NCI-H2107 (cell line): ENCODE results near the gene AMPH.
"Not testable (repeated sequence)": the region's sequence is repeated elsewhere in the genome, so short reads cannot be mapped to it uniquely, and the experiment has no call there.

Source experiments
- DNase-seq: peaks from one replicate; lab custom pipeline; 2025; lab: John Stamatoyannopoulos, UW

AMPH gene

GRCh38 chr7:38395921-38396552 lies 235.1 kb downstream of the AMPH start:
- not testable (repeated sequence) for DNase-seq

- no peak for DNase-seq
Observed at GRCh38 chr7:38394660-38395059, 236.5 kb downstream of the AMPH start.

- no peak for DNase-seq
Observed at GRCh38 chr7:38393874-38394273, 237.3 kb downstream of the AMPH start.

GRCh38 chr7:38391751-38392150 lies 239.4 kb downstream of the AMPH start:
- no peak for DNase-seq

GRCh38 chr7:38385682-38386081 lies 245.5 kb downstream of the AMPH start:
- DNase-seq, result no peak

- DNase-seq, result no peak
Observed at GRCh38 chr7:38383281-38383680, 247.9 kb downstream of the AMPH start.

GRCh38 chr7:38382684-38383083 lies 248.5 kb downstream of the AMPH start:
- no peak for DNase-seq

- no peak for DNase-seq
Observed at GRCh38 chr7:38375453-38375852, 255.7 kb downstream of the AMPH start.

- DNase-seq, result no peak
Observed at GRCh38 chr7:38374507-38374906, 256.7 kb downstream of the AMPH start.

- no peak for DNase-seq
Observed at GRCh38 chr7:38373155-38373554, 258.0 kb downstream of the AMPH start.

GRCh38 chr7:38372290-38372689 lies 258.9 kb downstream of the AMPH start:
- no peak for DNase-seq

GRCh38 chr7:38369816-38370493 lies 261.2 kb downstream of the AMPH start:
- peak; percentile 61 for DNase-seq

GRCh38 chr7:38368191-38368605 lies 263.0 kb downstream of the AMPH start:
- DNase-seq, result peak; percentile 15

- no peak for DNase-seq
Observed at GRCh38 chr7:38367301-38367890, 263.8 kb downstream of the AMPH start.

GRCh38 chr7:38363379-38363778 lies 267.8 kb downstream of the AMPH start:
- peak; percentile 13 for DNase-seq

- not testable (repeated sequence) for DNase-seq
Observed at GRCh38 chr7:38362611-38363237, 268.4 kb downstream of the AMPH start.

- no peak for DNase-seq
Observed at GRCh38 chr7:38360776-38361175, 270.4 kb downstream of the AMPH start.

GRCh38 chr7:38359071-38359601 lies 272.0 kb downstream of the AMPH start:
- not testable (repeated sequence) for DNase-seq

- not testable (repeated sequence) for DNase-seq
Observed at GRCh38 chr7:38358273-38358831, 272.8 kb downstream of the AMPH start.

GRCh38 chr7:38354271-38354851 lies 276.8 kb downstream of the AMPH start:
- DNase-seq, result not testable (repeated sequence)

GRCh38 chr7:38353431-38353881 lies 277.7 kb downstream of the AMPH start:
- not testable (repeated sequence) for DNase-seq

- no peak for DNase-seq
Observed at GRCh38 chr7:38351601-38352000, 279.6 kb downstream of the AMPH start.
